Psoas muscle (tissue), 8 donors: ENCODE data around the gene PALLD. TPM values are rescaled to one million over a fixed set of nuclear protein-coding genes. Genes with fewer than 3 reads are reported as not detected.

ENCODE experiments used
- ATAC-seq, 4 donors: fragments of 200-7000 bp; cut with Tn5 transposase; one replicate each; pipeline ENCODE4 v1.9.1; 2020; ENCODE audit warnings: moderate library complexity in 3 of 4, mild to moderate bottlenecking in 2 of 4
- DNase-seq, 2 donors: peaks; one replicate each; pipeline ENCODE4 v3.0.0-alpha.2; 2020
- H3K27ac ChIP-seq: fragments of 200-600 bp; one replicate; pipeline ENCODE4 v1.8.0; 2022
- H3K27me3 ChIP-seq, 3 donors: fragments of 200-600 bp in 1 of 3; one replicate each; pipeline versions ENCODE4 v1.6.1 to v1.8.0; 2013 to 2022; ENCODE audit warnings: low read length in 2 of 3, mild to moderate bottlenecking in 2 of 3, moderate library complexity in 1 of 3; ENCODE audit not compliant: insufficient read depth in 3 of 3
- H3K36me3 ChIP-seq, 2 donors: fragments of 200-600 bp in 1 of 2; one replicate each; pipeline versions ENCODE4 v1.6.1 to v1.8.0; 2013 to 2022; ENCODE audit warnings: low read depth in 1 of 2, mild to moderate bottlenecking in 1 of 2, moderate library complexity in 1 of 2; ENCODE audit not compliant: insufficient read depth in 1 of 2
- H3K4me1 ChIP-seq: fragments of 200-600 bp; one replicate; pipeline ENCODE4 v1.8.0; 2022
- H3K4me3 ChIP-seq: fragments of 200-600 bp; one replicate; pipeline ENCODE4 v1.8.0; 2022; ENCODE audit warnings: mild to moderate bottlenecking
- H3K9me3 ChIP-seq: fragments of 200-600 bp; one replicate; pipeline ENCODE4 v1.8.0; 2022
- CTCF ChIP-seq: fragments of 200-600 bp; IDR thresholded peaks from one replicate; pipeline ENCODE4 v1.8.0; 2022; ENCODE audit warnings: antibody characterized with exemption
- WGBS, 3 donors: extraction: QIAGEN DNeasy Blood & Tissue Kit; methylation state at CpG; one replicate each; pipeline versions ENCODE4 v1.1.6 to v1.1.7; 2013; 5-methylcytosine and 5-hydroxymethylcytosine counted together
- intact Hi-C, 2 donors: fragments of 100-400 bp; cut with DNase I; formaldehyde crosslinking; loops; one replicate each; pipeline versions ENCODE4 v1.11.0 to v1.14.2; 2022
- polyA plus RNA-seq, 3 donors: library from polyadenylated mRNA; stranded (reverse); fragments of 200-250 nt; gene quantifications; one replicate each; pipeline ENCODE4 v1.2.3, GENCODE V29; 2013
- total RNA-seq, 4 donors: library from RNA; stranded (reverse); fragmentation: NEBNext Ultra II Directional in 2 of 4; extraction: Animal tissue kit (Norgen Biotek cat#: 25700) in 2 of 4; gene quantifications; one replicate each; pipeline versions ENCODE4 v1.2.1 to v1.2.4, GENCODE V29; 2021 to 2023
- donor health status: healthy with polysubstance abuse.
- donor health status: DM: no; HTN: no; CAD: no; lungs with moderate emphysema.
- donor health status: Bipolar disorder and iron deficiency.
- donor health status: healthy.
- donor health status: DM: yes; HTN: yes; CAD: no.
- donor health status: DM: no; HTN: no; CAD: no.
- donor health status: DM: no; HTN: no; CAD: no.
- donor health status: DM: yes; HTN: yes; CAD: no.

PALLD gene
- total and polyA plus RNA-seq, 7 donors: 19.2 to 245 (median 168) TPM

GRCh38 chr4:168475745-168476144 lies 21.1 kb upstream of the PALLD start:
- DNase-seq: no peak
- H3K4me3 ChIP-seq: no peak overlapping the region
- peaks cover 5% of the 10 kb centered on the region for H3K4me1 ChIP-seq
- 87 to 93% (median 90%) methylated on average over 2 of the region's 2 CpGs for WGBS, 3 donors
- intact Hi-C loops: loop anchor here in 1 of 2 donors (5.0 to 10.0 kb wide), 2 partner anchors 63 to 281 kb away; no protein-coding TSS in a partner anchor
- TF ChIP-seq CTCF: no peak
- ATAC-seq: no peak
- H3K9me3 ChIP-seq: no peaks in the 10 kb centered on the region
- H3K27ac ChIP-seq: no peak overlapping the region
- H3K27me3 ChIP-seq: no peaks in the 10 kb centered on the region
- H3K36me3 ChIP-seq: peaks cover 0 to 16% of the 10 kb centered on the region in 2 donors

GRCh38 chr4:168478868-168479267 lies 18.0 kb upstream of the PALLD start:
- no peaks in the 10 kb centered on the region for H3K9me3 ChIP-seq
- H3K4me1 ChIP-seq: peaks cover 14% of the 10 kb centered on the region
- ATAC-seq (no peak), DNase-seq (no peak)
- 98 to 99% (median 99%) methylated on average over 3 of the region's 3 CpGs for WGBS, 3 donors
- peak overlapping the region; percentile 91 for H3K4me3 ChIP-seq
- H3K27ac ChIP-seq: no peak overlapping the region
- TF ChIP-seq CTCF: no peak
- intact Hi-C loops: loop anchor here in 1 of 2 donors (5.0 to 10.0 kb wide), 2 partner anchors 67 to 284 kb away; no protein-coding TSS in a partner anchor
- H3K27me3 ChIP-seq: no peaks in the 10 kb centered on the region
- H3K36me3 ChIP-seq: no peaks in the 10 kb centered on the region

- intact Hi-C loops: loop anchor here (5.0 kb wide), 2 partner anchors 164 to 214 kb away; partner anchors contain the start of gene DDX60 (in 1 of the 2)
- H3K9me3 ChIP-seq: no peaks in the 10 kb centered on the region
- no peak for DNase-seq
- peak overlapping the region; percentile 91 for H3K4me3 ChIP-seq
- H3K27me3 ChIP-seq: no peaks in the 10 kb centered on the region
- WGBS, 3 donors: 3 to 7% (median 4%) methylated on average over 7 of the region's 7 CpGs
- no peak for TF ChIP-seq CTCF
- ATAC-seq: peak; percentile 68 to 79 (median 72)
- peaks cover 25% of the 10 kb centered on the region for H3K4me1 ChIP-seq
- H3K27ac ChIP-seq: peak overlapping the region; percentile 94
- H3K36me3 ChIP-seq: no peaks in the 10 kb centered on the region
Measured at GRCh38 chr4:168480931-168481611, 15.8 kb upstream of the PALLD start.

- no peak for DNase-seq
- ATAC-seq: no peak
- Histone ChIP-seq H3K4me3 (no peak overlapping the region), H3K4me1 (peaks cover 32% of the 10 kb centered on the region), H3K27me3 (no peaks in the 10 kb centered on the region), H3K9me3 (no peaks in the 10 kb centered on the region), H3K36me3 (no peaks in the 10 kb centered on the region), H3K27ac (no peak overlapping the region)
- intact Hi-C loops: loop anchor here (5.0 kb wide), 2 partner anchors 167 to 217 kb away; partner anchors contain the start of gene DDX60 (in 1 of the 2)
- 75 to 84% (median 76%) methylated on average over 6 to 7 of the region's 7 CpGs for WGBS, 3 donors
- TF ChIP-seq CTCF: no peak
Measured at GRCh38 chr4:168483811-168484210, 13.0 kb upstream of the PALLD start.
